ENCODE measurements around the gene ERBB2. TPM values are rescaled to one million over a fixed set of nuclear protein-coding genes. Genes with fewer than 3 reads are reported as not detected.

ERBB2 gene
- total RNA-seq, 1 donor from 2014 or later: 32.1 TPM

DNA sequence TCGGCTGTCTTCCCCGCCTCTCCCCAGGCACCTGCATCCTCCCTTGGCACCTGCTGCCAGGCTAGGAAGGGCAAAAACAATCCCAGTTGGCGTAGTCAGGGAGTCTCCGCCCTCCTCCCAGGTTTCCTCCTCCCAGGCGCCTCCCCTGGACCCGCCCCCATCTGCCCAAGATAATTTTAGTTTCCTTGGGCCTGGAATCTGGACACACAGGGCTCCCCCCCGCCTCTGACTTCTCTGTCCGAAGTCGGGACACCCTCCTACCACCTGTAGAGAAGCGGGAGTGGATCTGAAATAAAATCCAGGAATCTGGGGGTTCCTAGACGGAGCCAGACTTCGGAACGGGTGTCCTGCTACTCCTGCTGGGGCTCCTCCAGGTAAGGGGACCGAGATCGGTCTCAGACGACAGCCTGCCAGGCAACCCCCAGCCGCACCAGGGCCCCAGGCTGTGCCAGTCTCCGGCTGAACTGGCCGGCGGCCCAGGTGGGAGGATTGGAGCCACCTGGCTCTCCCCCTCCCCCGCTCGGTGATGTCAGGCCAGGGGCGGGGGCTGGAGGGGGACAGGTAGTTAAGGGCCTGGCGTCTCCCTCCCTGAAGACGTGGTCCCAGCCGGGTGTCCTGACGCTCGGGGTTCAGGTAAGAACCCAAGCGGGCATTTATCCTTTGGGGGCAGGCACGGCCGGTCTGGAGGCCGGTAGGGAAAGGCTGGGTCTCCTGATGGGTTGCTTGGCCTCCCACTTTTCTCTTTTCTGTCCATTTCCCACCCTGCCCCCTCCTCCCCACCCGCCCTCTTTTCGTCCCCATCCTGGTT, 38.1 kb downstream of the ERBB2 start, which contains the start of gene GRB7:
TSS of gene GRB7 (plus strand) at position 179 of the 808 bp plus-strand sequence. CDS start 4,364 bp downstream, outside the sequence.
- H3K4me3 ChIP-seq (ENCODE audit: low read depth, low read length): peak within 1 kb of the TSS; percentile 52
- FAIRE-seq (peak; percentile 50), DNase-seq (ENCODE audit: low read depth) (peak; percentile 65)
- no peak for TF ChIP-seq CTCF (IDR thresholded peaks at IDR 0.05; ENCODE audit: insufficient read depth, low read length, severe bottlenecking)
- peaks cover 5% of the 10 kb centered on the region for H3K36me3 ChIP-seq (ENCODE audit: control insufficient read depth, insufficient read depth, low read length)
- no peaks in the 10 kb centered on the region for H3K27me3 ChIP-seq (ENCODE audit: control insufficient read depth, insufficient read depth, low read length)

GRCh38 chr17:39738568-39738901, 38.7 kb downstream of the ERBB2 start:
- H3K27me3 ChIP-seq (ENCODE audit: control insufficient read depth, insufficient read depth, low read length): no peaks in the 10 kb centered on the region
- no peak for FAIRE-seq
- peak; percentile 50 for DNase-seq (ENCODE audit: low read depth)
- TF ChIP-seq CTCF (IDR thresholded peaks at IDR 0.05; ENCODE audit: insufficient read depth, low read length, severe bottlenecking): no peak
- peak overlapping the region; percentile 52 for H3K4me3 ChIP-seq (ENCODE audit: low read depth, low read length)
- peaks cover 7% of the 10 kb centered on the region for H3K36me3 ChIP-seq (ENCODE audit: control insufficient read depth, insufficient read depth, low read length)

GRCh38 chr17:39738983-39739884, 39.4 kb downstream of the ERBB2 start:
- TF ChIP-seq CTCF (IDR thresholded peaks at IDR 0.05; ENCODE audit: insufficient read depth, low read length, severe bottlenecking): no peak
- peaks cover 11% of the 10 kb centered on the region for H3K36me3 ChIP-seq (ENCODE audit: control insufficient read depth, insufficient read depth, low read length)
- no peak for FAIRE-seq
- peak; percentile 79 for DNase-seq (ENCODE audit: low read depth)
- peak overlapping the region; percentile 52 for H3K4me3 ChIP-seq (ENCODE audit: low read depth, low read length)
- H3K27me3 ChIP-seq (ENCODE audit: control insufficient read depth, insufficient read depth, low read length): no peaks in the 10 kb centered on the region

DNA sequence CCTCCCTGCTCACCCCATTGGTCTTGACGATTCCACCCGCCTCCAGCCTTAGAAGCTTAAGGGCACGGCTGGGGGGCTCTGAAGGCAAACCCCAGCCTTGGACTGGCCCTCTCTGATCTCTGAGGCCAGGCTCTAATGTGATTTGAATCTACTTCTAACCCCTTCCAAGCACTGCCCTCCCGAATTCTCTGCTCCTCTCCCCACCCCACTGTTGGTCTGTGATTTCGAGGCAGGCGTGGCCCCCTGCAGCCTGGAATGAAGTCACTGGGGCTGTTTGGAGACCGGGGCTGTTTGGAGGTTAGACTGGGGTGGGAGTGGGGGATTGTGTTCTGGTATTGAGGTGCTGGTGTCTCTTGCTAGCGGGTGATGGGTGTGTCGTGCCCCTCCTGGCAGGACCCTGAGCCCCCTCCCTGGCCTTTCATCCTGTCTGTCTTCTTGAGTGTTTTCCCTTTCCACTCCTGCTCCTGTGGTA, 40.1 kb downstream of the ERBB2 start:
- Histone ChIP-seq H3K36me3 (ENCODE audit: control insufficient read depth, insufficient read depth, low read length) (peaks cover 18% of the 10 kb centered on the region), H3K4me3 (ENCODE audit: low read depth, low read length) (peak overlapping the region; percentile 52), H3K27me3 (ENCODE audit: control insufficient read depth, insufficient read depth, low read length) (no peaks in the 10 kb centered on the region)
- TF ChIP-seq CTCF (IDR thresholded peaks at IDR 0.05; ENCODE audit: insufficient read depth, low read length, severe bottlenecking): no peak
- peak; percentile 69 for DNase-seq (ENCODE audit: low read depth)
- FAIRE-seq: peak; percentile 47

DNA sequence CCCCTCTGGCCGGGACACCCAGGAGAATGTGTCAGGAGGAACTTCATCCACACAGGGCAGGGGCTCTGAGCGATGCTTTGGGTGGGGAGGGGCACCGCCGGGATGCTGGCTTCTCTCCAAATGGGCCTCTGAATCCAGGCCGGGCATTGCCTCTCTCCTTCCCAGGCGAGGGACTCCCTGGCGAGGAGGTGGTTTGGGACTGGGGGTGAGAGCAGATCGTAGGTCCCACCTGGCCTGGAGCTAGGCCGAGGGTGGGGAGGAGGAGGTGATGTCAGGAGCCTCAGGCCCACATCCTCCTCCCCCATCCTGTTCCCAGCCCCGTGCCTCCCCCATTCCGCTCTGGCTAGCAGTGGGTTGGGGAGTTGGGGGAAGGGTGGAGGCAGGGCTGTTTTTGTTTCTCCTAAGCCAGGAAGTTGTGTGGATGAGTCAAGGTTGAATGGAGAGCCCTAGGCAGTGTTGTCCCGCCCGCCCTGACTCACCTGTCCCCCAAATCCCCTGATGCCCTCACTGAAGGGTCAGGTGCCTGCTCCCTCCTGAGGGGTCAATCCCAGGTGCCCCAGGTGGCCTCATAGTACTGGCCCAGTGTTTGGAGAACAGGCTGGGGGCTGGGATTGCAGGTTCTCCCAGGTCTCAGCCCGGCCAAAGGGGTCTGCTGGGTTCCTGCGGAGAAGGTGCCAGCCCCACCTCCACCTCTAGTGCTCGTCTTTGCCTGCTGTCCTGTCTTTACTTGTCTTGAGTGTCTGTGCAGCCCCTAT, 40.7 kb downstream of the ERBB2 start:
- FAIRE-seq (no peak), DNase-seq (ENCODE audit: low read depth) (peak; percentile 94)
- TF ChIP-seq CTCF (IDR thresholded peaks at IDR 0.05; ENCODE audit: insufficient read depth, low read length, severe bottlenecking): no peak
- peak overlapping the region; percentile 52 for H3K4me3 ChIP-seq (ENCODE audit: low read depth, low read length)
- peaks cover 24% of the 10 kb centered on the region for H3K36me3 ChIP-seq (ENCODE audit: control insufficient read depth, insufficient read depth, low read length)
- H3K27me3 ChIP-seq (ENCODE audit: control insufficient read depth, insufficient read depth, low read length): no peaks in the 10 kb centered on the region

All from bronchial epithelial cell (primary cell).